ENCODE results near the gene TOP3A.

Gene TOP3A

GRCh38 chr17:18253947-18254821, 60.6 kb downstream of the TOP3A start:
- DNase-seq, result no peak

- no peak for DNase-seq
Observed at GRCh38 chr17:18253187-18253884, 61.5 kb downstream of the TOP3A start.

GRCh38 chr17:18252160-18252559, 62.6 kb downstream of the TOP3A start:
- DNase-seq, result no peak

DNA sequence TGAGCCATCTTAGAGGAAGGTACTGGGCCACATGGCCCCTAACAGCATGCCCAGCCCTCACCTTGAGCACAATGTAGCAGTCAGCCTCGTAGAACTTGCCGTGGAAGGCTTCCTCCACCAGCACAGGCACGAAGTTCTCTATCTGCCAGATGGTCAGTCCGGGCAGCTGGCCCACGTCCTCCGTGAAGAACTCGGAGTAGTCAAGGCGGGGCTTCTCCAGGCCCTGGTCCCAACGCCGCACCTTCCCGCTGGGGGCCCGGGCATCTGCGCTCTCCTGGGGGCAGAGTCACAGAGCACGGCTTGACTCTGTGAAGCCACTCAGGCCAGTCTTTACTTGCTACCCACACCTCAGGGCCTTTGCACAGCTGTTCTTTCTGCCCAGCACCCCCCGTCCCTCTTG, 63.6 kb downstream of the TOP3A start:
- no peak for DNase-seq

DNA sequence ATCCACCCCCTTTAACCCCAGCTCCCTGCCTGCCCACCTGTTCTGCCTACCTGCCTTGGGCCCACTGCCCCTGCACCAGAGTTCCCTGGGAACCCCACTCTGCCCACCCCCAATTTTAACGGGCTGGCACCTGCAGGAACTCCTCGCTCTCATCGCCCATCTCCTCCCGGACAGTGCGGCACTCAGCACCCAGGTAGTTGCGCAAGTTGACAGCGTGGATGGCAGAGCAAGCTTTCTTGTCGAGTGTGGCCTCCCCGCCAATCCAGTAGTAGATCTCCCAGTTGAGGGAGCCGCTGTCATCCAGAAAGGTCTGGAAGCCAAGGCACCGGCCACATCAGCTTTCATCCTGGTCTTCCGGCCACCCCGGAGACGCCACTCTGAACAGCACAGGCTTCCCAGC, 64.1 kb downstream of the TOP3A start:
- no peak for DNase-seq

- DNase-seq, result no peak
Observed at GRCh38 chr17:18250259-18250658, 64.5 kb downstream of the TOP3A start.

DNA sequence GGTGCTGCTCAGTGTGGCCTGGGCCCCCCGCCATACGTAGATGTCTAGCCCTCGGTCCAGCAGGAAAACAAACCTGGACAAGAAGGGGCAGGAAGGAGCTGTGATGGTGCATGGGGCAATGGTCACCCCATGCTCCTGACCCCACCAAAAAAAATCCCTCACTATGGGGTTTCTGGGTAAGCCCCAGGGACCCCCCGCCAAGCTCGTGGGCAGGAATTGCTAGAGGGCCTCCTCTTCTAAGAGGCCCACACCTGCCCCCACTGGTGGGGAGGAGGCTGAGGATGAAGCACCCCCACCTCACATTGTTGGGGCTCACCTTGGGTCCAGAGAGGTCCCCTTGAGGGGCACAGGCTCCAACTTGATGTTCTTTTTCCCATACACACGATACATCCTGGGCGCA, 66.0 kb downstream of the TOP3A start:
- DNase-seq, result no peak

GRCh38 chr17:18248300-18248731, 66.5 kb downstream of the TOP3A start:
- DNase-seq, result peak; percentile 31

- no peak for DNase-seq
Observed at GRCh38 chr17:18247613-18248001, 67.2 kb downstream of the TOP3A start.

DNA sequence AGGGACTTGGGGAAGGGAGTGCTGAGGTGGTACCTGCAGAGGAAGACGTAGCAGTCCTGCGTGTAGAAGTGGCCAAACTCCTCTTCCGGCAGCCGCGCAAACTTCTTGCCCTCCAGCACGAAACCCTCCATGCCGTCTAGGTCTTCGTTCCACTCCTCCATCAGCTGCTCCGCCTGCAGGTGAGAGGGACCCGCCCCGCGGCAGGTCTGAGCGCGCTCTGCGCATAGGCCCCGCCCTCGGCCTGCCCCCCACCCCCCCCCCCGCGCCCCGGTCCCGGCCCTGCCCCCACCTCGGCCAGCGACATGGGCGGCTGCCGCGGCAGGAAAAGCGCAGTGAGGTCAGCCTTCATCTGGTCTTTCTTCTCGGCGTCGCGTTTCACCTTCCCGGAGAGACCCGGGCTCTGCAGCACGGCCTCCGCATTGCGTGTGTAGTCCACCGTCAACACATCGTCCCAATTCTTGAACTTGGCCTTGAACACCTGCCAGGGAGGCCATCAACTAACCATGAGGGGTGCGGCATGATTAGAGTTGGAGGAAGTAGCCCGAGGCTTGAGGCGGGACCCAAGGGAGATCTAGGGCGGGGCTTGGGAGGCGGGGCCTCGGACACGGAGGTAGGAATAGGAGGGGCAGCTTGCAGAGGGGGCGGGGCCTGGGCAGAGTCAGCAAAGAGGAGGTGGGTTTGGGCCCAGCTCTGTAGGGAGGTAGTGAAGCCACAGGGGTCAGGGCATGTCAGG, 67.7 kb downstream of the TOP3A start:
- DNase-seq, result no peak

DNA sequence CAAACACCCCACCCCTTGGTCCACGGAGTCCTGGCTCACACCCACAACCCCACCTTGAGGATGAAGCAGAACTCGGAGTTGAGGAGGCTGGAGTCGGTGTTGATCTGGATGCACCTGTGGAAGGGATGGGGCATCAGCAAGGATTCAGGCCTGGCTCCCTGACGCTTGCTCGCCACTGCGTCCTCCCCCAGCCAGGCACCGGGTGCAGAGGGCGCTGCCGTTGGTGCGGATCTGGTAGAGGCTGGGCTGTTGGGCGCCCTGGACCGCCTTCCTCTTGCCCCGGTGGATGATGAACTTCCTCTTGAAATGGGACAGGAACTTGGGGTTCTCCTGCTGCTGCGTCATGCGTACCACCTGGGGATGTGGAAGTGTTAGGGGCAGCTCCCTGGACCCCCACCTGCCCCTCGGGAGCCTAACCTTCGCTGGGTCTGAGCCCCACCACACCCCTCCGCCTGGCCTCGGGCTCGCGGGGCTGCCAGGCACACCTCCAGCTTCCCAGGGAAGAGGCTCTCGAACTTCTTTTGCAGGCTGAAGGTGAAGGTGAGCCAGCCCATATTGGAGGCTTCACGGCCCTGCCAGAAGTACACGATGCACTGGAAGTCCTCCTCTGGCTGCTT, 68.6 kb downstream of the TOP3A start:
- no peak for DNase-seq

- DNase-seq, result no peak
Observed at GRCh38 chr17:18245038-18245776, 69.6 kb downstream of the TOP3A start.

- no peak for DNase-seq
Observed at GRCh38 chr17:18241229-18241871, 73.4 kb downstream of the TOP3A start.

GRCh38 chr17:18240449-18240848, 74.3 kb downstream of the TOP3A start:
- DNase-seq, result no peak

GRCh38 chr17:18238299-18238698, 76.5 kb downstream of the TOP3A start:
- no peak for DNase-seq

DNA sequence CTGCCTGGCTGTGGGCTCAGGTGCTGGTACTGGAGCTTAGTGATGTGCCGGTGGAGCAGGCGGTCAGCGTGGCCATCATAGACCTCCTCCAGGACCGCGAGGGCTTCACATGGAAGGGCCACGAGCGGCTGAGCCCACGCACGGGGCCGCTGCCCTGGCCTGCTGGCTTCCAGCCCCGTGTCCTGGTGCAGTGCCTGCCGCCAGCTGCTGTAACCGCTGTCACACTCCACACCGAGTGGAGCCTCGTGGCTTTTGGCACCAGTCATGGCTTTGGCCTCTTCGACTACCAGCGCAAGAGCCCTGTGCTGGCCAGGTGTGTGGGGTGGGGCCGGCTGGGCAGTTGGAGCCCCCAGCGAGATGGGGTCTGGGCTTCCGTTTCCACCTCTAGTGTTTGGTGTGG, 77.3 kb downstream of the TOP3A start:
- no peak for DNase-seq

GRCh38 chr17:18236494-18236893, 78.3 kb downstream of the TOP3A start:
- no peak for DNase-seq

- peak; percentile 52 for DNase-seq
Observed at GRCh38 chr17:18235743-18236256, 79.0 kb downstream of the TOP3A start.

DNA sequence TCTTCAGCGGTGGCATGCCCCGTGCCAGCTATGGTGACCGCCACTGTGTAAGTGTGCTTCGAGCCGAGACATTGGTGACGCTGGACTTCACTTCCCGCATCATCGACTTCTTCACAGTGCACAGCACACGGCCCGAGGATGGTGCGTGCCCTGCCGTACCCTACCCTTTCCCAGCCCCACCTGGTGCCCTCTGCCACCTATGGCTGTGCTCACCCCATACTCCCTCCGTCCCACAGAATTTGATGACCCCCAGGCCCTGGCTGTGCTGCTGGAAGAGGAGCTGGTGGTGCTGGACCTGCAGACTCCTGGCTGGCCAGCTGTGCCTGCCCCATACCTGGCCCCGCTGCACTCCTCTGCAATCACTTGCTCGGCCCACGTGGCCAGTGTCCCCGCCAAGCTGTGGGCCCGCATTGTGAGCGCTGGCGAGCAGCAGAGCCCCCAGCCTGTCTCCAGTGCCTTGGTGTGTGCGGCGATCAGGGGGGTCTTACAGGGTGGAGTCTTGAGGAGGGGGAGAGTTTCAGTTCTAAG, 79.9 kb downstream of the TOP3A start:
- no peak for DNase-seq

- no peak for DNase-seq
Observed at GRCh38 chr17:18233803-18234518, 80.8 kb downstream of the TOP3A start.

DNA sequence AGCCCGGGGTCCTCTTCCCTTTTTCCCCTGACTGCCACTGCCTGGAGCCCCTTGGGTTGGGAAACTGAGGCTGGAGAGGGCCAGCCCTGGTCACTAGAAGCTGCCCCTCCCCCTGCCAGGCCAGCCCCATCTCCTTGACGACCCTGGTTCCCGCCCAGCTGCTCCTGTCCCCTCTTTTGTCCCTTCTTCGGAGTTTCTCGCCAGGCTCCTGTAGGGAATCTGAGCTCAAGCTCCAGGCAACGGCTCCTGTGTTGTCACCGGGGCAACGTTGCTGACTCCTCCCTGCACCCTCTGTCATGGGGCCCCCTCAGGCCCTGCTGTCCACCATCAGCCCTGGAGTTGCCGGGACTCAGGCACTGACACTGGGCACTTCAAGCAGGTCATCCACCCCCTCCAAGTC, 83.6 kb downstream of the TOP3A start:
- DNase-seq, result no peak
